HCT116 (cell line): ENCODE results near the gene ACO2. TPM values are rescaled to one million over a fixed set of nuclear protein-coding genes. Genes with fewer than 3 reads are reported as not detected.

Experiments used
- ATAC-seq: fragments of 200-7000 bp; cut with Tn5 transposase; 2 replicates; pipeline ENCODE4 v1.9.1; 2020; ENCODE audit warnings: mild to moderate bottlenecking, moderate library complexity
- BruUV-seq: library from RNA; stranded (reverse); fragments of 400-500 nt; replicated peaks from 2 replicates; lab custom pipeline; 2021; lab: Mats Ljungman, UMichigan
- CTCF ChIA-PET: fragments of 300-600 bp; sonication (Branson Sonifier 250); formaldehyde crosslinking; loops from one replicate; lab custom pipeline; 2021; ENCODE audit warnings: antibody characterized with exemption; lab: Charles Lee
- POLR2A ChIA-PET: fragments of 300-600, 350-600 bp; sonication (Branson Sonifier 250); formaldehyde crosslinking; loops from one replicate; lab custom pipeline; 2021; ENCODE audit warnings: antibody characterized with exemption; lab: Charles Lee
- RAD21 ChIA-PET, 2 experiments: fragments of 300-600 bp; sonication (Branson Sonifier 250); formaldehyde crosslinking; loops; one replicate each; lab custom pipeline; 2023; ENCODE audit warnings: low total read pairs in 2 of 2; ENCODE audit not compliant: uncharacterized antibody in 2 of 2, unreplicated experiment in 2 of 2, low non-redundant PET in 1 of 2; lab: Charles Lee
- DNase-seq: peaks from one replicate; pipeline ENCODE4 v3.0.0-alpha.2; 2010; ENCODE audit warnings: low read depth, low spot score
- H2AFZ ChIP-seq: fragments of 200-600 bp; shearing (Covaris generic), sonication (generic); 2 replicates; pipeline ENCODE4 v1.6.1; 2017; ENCODE audit warnings: low read depth, mixed run types, mixed read lengths, antibody characterized with exemption, low read length; ENCODE audit not compliant: poor library complexity, severe bottlenecking
- H3K27ac ChIP-seq: 2 replicates; pipeline ENCODE4 v1.5.1; 2012; ENCODE audit warnings: low read depth, low read length
- H3K27me3 ChIP-seq: fragments of 200-600 bp; sonication (generic); 2 replicates; pipeline ENCODE4 v1.6.1; 2016; ENCODE audit warnings: mixed run types, low read length, mixed read lengths; ENCODE audit not compliant: insufficient read depth
- H3K36me3 ChIP-seq, 2 experiments: fragments of 200-500 bp in 1 of 2; fragments of 200-600 bp in 1 of 2; sonication (Bioruptor generic) in 1 of 2; sonication (generic) in 1 of 2; 2 replicates each; pipeline versions ENCODE4 v1.5.1 to v1.6.1; 2014 to 2016; ENCODE audit warnings: low read length in 2 of 2, inconsistent platforms in 1 of 2, mixed read lengths in 1 of 2, mixed run types in 1 of 2; ENCODE audit not compliant: insufficient read depth in 2 of 2, control insufficient read depth in 1 of 2
- H3K4me1 ChIP-seq, 2 experiments: fragments of 200-600 bp in 1 of 2; sonication (generic) in 1 of 2; 2 replicates each; pipeline versions ENCODE4 v1.5.1 to v1.6.1; 2012 to 2017; ENCODE audit warnings: low read length in 2 of 2, inconsistent platforms in 1 of 2, mild to moderate bottlenecking in 1 of 2, mixed read lengths in 1 of 2, mixed run types in 1 of 2, moderate library complexity in 1 of 2; ENCODE audit not compliant: insufficient read depth in 2 of 2, control insufficient read depth in 1 of 2
- H3K4me2 ChIP-seq: fragments of 200-600 bp; sonication (generic); 2 replicates; pipeline ENCODE4 v1.6.1; 2017; ENCODE audit warnings: mixed run types, low read length, mixed read lengths
- H3K4me3 ChIP-seq, 2 experiments: fragments of 200-600 bp in 1 of 2; sonication (generic) in 1 of 2; replicated peaks in 1 of 2; 2 replicates each; pipeline ENCODE4 v1.5.1; 2011 to 2016; ENCODE audit warnings: low read length in 2 of 2, control low read depth in 1 of 2, low read depth in 1 of 2, mild to moderate bottlenecking in 1 of 2, mixed read lengths in 1 of 2, mixed run types in 1 of 2
- H3K79me2 ChIP-seq: fragments of 200-600 bp; sonication (generic); 2 replicates; pipeline ENCODE4 v1.6.1; 2017; ENCODE audit warnings: mild to moderate bottlenecking, mixed run types, low read length, moderate library complexity, mixed read lengths; ENCODE audit not compliant: insufficient read depth
- H3K9ac ChIP-seq: fragments of 200-600 bp; sonication (generic); 2 replicates; pipeline ENCODE4 v1.6.1; 2016; ENCODE audit warnings: low read length, mixed read lengths
- H3K9me2 ChIP-seq: fragments of 200-600 bp; sonication (generic), shearing (Covaris generic); 2 replicates; pipeline ENCODE4 v1.6.1; 2017; ENCODE audit warnings: mixed run types, mild to moderate bottlenecking, moderate library complexity; ENCODE audit not compliant: insufficient read depth
- H3K9me3 ChIP-seq, 2 experiments: fragments of 200-500 bp in 1 of 2; fragments of 200-600 bp in 1 of 2; sonication (Bioruptor generic) in 1 of 2; sonication (generic) in 1 of 2; 2 replicates each; pipeline ENCODE4 v1.6.1; 2014 to 2017; ENCODE audit warnings: low read length in 2 of 2, mixed read lengths in 2 of 2, inconsistent platforms in 1 of 2, low read depth in 1 of 2, mild to moderate bottlenecking in 1 of 2, mixed run types in 1 of 2, moderate library complexity in 1 of 2; ENCODE audit not compliant: control insufficient read depth in 1 of 2, insufficient read depth in 1 of 2
- H4K20me1 ChIP-seq: fragments of 200-600 bp; sonication (generic), shearing (Covaris generic); 2 replicates; pipeline ENCODE4 v1.6.1; 2017; ENCODE audit warnings: mixed run types, mild to moderate bottlenecking, moderate library complexity; ENCODE audit not compliant: insufficient read depth
- CBX3 ChIP-seq: IDR thresholded peaks from 2 replicates; pipeline ENCODE4 v1.6.1; 2012; ENCODE audit warnings: low read depth
- CEBPB ChIP-seq: IDR thresholded peaks from 2 replicates; pipeline ENCODE4 v1.6.1; 2012; ENCODE audit warnings: low read depth
- EGR1 ChIP-seq: IDR thresholded peaks from 2 replicates; pipeline ENCODE4 v1.6.1; 2012; ENCODE audit warnings: low read depth
- ELF1 ChIP-seq: IDR thresholded peaks from 2 replicates; pipeline ENCODE4 v1.6.1; 2012; ENCODE audit warnings: low read depth, borderline replicate concordance
- EZH2 ChIP-seq: fragments of 200-600 bp; sonication (generic); IDR thresholded peaks from 2 replicates; pipeline ENCODE4 v1.6.1; 2017; ENCODE audit warnings: antibody characterized with exemption, mixed run types
- EZH2phosphoT487 ChIP-seq: fragments of 200-600 bp; IDR thresholded peaks from 2 replicates; pipeline ENCODE4 v1.6.1; 2018; ENCODE audit warnings: antibody characterized with exemption, borderline replicate concordance
- FOSL1 ChIP-seq: IDR thresholded peaks from 2 replicates; pipeline ENCODE4 v1.6.1; 2012; ENCODE audit warnings: low read depth
- JUND ChIP-seq: IDR thresholded peaks from 2 replicates; pipeline ENCODE4 v1.6.1; 2012
- POLR2AphosphoS5 ChIP-seq: IDR thresholded peaks from 2 replicates; pipeline ENCODE4 v1.6.1; 2011; ENCODE audit warnings: mild to moderate bottlenecking, low read depth, low read length, moderate library complexity
- RAD21 ChIP-seq: IDR thresholded peaks from 2 replicates; pipeline ENCODE4 v1.6.1; 2012; ENCODE audit warnings: low read depth, mild to moderate bottlenecking
- SIN3A ChIP-seq: IDR thresholded peaks from 2 replicates; pipeline ENCODE4 v1.6.1; 2012; ENCODE audit warnings: low read depth
- ZFX ChIP-seq: fragments of 450-650 bp; IDR thresholded peaks from 2 replicates; pipeline ENCODE4 v1.6.1; 2017
- ZNF274 ChIP-seq: fragments of 200-500 bp; sonication (Bioruptor generic); IDR thresholded peaks from 2 replicates; pipeline ENCODE4 v1.6.1; 2014; ENCODE audit warnings: mild to moderate bottlenecking, low read depth, low read length, inconsistent platforms
- intact Hi-C: fragments of 100-400 bp; cut with micrococcal nuclease; formaldehyde crosslinking; loops from 2 replicates; pipeline ENCODE4 v1.10.0; 2022
- total RNA-seq: library from RNA; stranded (reverse); gene quantifications from one replicate; pipeline ENCODE4 v1.2.1, GENCODE V29; 2021; ENCODE audit not compliant: unreplicated experiment
- TF ChIP-seq, protein P1 (sequence below): IDR thresholded peaks from 2 replicates; pipeline ENCODE4 v1.6.1; 2012
- TF ChIP-seq, protein P2 (sequence below): IDR thresholded peaks from 2 replicates; pipeline ENCODE4 v1.6.1; 2012; ENCODE audit warnings: low read depth

The ACO2 gene
- total RNA-seq, 1 experiment from 2014 or later: 108 TPM

DNA sequence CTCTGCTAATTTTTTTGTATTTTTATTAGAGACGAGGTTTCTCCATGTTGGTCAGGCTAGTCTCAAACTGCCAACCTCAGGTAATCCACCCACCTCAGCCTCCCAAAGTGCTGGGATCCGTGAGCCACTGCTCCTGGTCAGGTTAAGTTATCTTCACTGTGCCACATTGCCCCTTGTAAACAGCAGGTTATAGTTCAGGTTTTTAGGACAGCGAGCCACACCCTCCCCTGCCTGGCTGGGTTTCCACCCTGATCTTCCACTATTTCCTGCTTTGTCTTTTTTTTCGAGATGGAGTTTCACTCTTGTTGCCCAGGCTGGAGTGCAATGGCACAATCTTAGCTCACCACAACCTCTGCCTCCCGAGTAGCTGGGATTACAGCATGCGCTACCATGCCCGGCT is 16.1 kb downstream of the ACO2 start:
- CTCF ChIA-PET: no interaction called here
- H3K27me3 ChIP-seq: no peaks in the 10 kb centered on the region
- DNase-seq (no peak), ATAC-seq (no peak)
- POLR2A ChIA-PET: no interaction called here
- peaks cover 12% of the 10 kb centered on the region; the same call in 1 of the 2 replicates for H4K20me1 ChIP-seq
- peaks cover 3 to 23% of the 10 kb centered on the region in 2 experiments; a peak in 3 of 4 replicates for H3K4me1 ChIP-seq
- no peak overlapping the region for H2AFZ ChIP-seq
- H3K4me3 ChIP-seq: no peak overlapping the region
- H3K9me3 ChIP-seq: no peaks in the 10 kb centered on the region
- H3K36me3 ChIP-seq: no peaks in the 10 kb centered on the region
- BruUV-seq: no TSS peak
- H3K79me2 ChIP-seq: peaks cover 90% of the 10 kb centered on the region
- H3K27ac ChIP-seq: no peak overlapping the region
- RAD21 ChIA-PET: no interaction called here
- no peaks in the 10 kb centered on the region for H3K9me2 ChIP-seq
- TF ChIP-seq, protein P1, sequence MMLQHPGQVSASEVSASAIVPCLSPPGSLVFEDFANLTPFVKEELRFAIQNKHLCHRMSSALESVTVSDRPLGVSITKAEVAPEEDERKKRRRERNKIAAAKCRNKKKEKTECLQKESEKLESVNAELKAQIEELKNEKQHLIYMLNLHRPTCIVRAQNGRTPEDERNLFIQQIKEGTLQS: no peak
- no peak for TF ChIP-seq JUND
- TF ChIP-seq EZH2: no peak
- no peak for TF ChIP-seq ZFX
- no peak for TF ChIP-seq SIN3A
- no peak for TF ChIP-seq FOSL1
- no peak for TF ChIP-seq ZNF274
- no peak for TF ChIP-seq EGR1
- TF ChIP-seq, protein P2, sequence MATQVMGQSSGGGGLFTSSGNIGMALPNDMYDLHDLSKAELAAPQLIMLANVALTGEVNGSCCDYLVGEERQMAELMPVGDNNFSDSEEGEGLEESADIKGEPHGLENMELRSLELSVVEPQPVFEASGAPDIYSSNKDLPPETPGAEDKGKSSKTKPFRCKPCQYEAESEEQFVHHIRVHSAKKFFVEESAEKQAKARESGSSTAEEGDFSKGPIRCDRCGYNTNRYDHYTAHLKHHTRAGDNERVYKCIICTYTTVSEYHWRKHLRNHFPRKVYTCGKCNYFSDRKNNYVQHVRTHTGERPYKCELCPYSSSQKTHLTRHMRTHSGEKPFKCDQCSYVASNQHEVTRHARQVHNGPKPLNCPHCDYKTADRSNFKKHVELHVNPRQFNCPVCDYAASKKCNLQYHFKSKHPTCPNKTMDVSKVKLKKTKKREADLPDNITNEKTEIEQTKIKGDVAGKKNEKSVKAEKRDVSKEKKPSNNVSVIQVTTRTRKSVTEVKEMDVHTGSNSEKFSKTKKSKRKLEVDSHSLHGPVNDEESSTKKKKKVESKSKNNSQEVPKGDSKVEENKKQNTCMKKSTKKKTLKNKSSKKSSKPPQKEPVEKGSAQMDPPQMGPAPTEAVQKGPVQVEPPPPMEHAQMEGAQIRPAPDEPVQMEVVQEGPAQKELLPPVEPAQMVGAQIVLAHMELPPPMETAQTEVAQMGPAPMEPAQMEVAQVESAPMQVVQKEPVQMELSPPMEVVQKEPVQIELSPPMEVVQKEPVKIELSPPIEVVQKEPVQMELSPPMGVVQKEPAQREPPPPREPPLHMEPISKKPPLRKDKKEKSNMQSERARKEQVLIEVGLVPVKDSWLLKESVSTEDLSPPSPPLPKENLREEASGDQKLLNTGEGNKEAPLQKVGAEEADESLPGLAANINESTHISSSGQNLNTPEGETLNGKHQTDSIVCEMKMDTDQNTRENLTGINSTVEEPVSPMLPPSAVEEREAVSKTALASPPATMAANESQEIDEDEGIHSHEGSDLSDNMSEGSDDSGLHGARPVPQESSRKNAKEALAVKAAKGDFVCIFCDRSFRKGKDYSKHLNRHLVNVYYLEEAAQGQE: no peak
- TF ChIP-seq ELF1: no peak
- no peak for TF ChIP-seq RAD21
- TF ChIP-seq EZH2phosphoT487: no peak
- no peak for TF ChIP-seq CEBPB
- no peak for TF ChIP-seq POLR2AphosphoS5
- no peak for TF ChIP-seq CBX3
- intact Hi-C loops: no loop called here
- no peak overlapping the region for H3K9ac ChIP-seq
- H3K4me2 ChIP-seq: no peak overlapping the region
